ENCODE results near the gene BCL7A.
"Not testable (repeated sequence)": the region's sequence is repeated elsewhere in the genome, so short reads cannot be mapped to it uniquely, and the experiment has no call there.

BCL7A gene

GRCh38 chr12:122051231-122051876 lies 29.7 kb downstream of the BCL7A start:
- DNase-seq (ENCODE audit: low spot score): no peak
- in situ Hi-C loops (cut with MboI; ENCODE audit: low sequenced_read_pairs, unreplicated experiment): no loop called here
- TF ChIP-seq CTCF (IDR thresholded peaks at IDR 0.05; ENCODE audit: borderline replicate concordance, control extremely low read depth, extremely low read depth, insufficient read depth, missing control alignments): no peak

- DNase-seq (ENCODE audit: low spot score): no peak
- in situ Hi-C loops (cut with MboI; ENCODE audit: low sequenced_read_pairs, unreplicated experiment): no loop called here
- TF ChIP-seq CTCF (IDR thresholded peaks at IDR 0.05; ENCODE audit: borderline replicate concordance, control extremely low read depth, extremely low read depth, insufficient read depth, missing control alignments): no peak
Measured at GRCh38 chr12:122052285-122052684, 30.6 kb downstream of the BCL7A start.

GRCh38 chr12:122054842-122055520 lies 33.3 kb downstream of the BCL7A start:
- in situ Hi-C loops (cut with MboI; ENCODE audit: low sequenced_read_pairs, unreplicated experiment): loop anchor here (5.0 kb wide), 1 partner anchor 67 kb away; no protein-coding TSS in a partner anchor
- no peak for DNase-seq (ENCODE audit: low spot score)
- TF ChIP-seq CTCF (IDR thresholded peaks at IDR 0.05; ENCODE audit: borderline replicate concordance, control extremely low read depth, extremely low read depth, insufficient read depth, missing control alignments): no peak

- in situ Hi-C loops (cut with MboI; ENCODE audit: low sequenced_read_pairs, unreplicated experiment): loop anchor here (5.0 kb wide), 1 partner anchor 66 kb away; no protein-coding TSS in a partner anchor
- not testable (repeated sequence) for DNase-seq (ENCODE audit: low spot score)
Measured at GRCh38 chr12:122056406-122056805, 34.7 kb downstream of the BCL7A start.

- no peak for TF ChIP-seq CTCF (IDR thresholded peaks at IDR 0.05; ENCODE audit: borderline replicate concordance, control extremely low read depth, extremely low read depth, insufficient read depth, missing control alignments)
- in situ Hi-C loops (cut with MboI; ENCODE audit: low sequenced_read_pairs, unreplicated experiment): loop anchor here (5.0 kb wide), 1 partner anchor 65 kb away; no protein-coding TSS in a partner anchor
- DNase-seq (ENCODE audit: low spot score): no peak
Measured at GRCh38 chr12:122057007-122057735, 35.5 kb downstream of the BCL7A start.

- in situ Hi-C loops (cut with MboI; ENCODE audit: low sequenced_read_pairs, unreplicated experiment): loop anchor here (5.0 kb wide), 1 partner anchor 65 kb away; no protein-coding TSS in a partner anchor
- TF ChIP-seq CTCF (IDR thresholded peaks at IDR 0.05; ENCODE audit: borderline replicate concordance, control extremely low read depth, extremely low read depth, insufficient read depth, missing control alignments): no peak
- no peak for DNase-seq (ENCODE audit: low spot score)
Measured at GRCh38 chr12:122057769-122058168, 36.1 kb downstream of the BCL7A start.

Measured in GM13976 (cell line).